Measurements from ENCODE around the gene SBF2. TPM values are rescaled to one million over a fixed set of nuclear protein-coding genes. Genes with fewer than 3 reads are reported as not detected.

Gene SBF2
- total RNA-seq, 1 experiment from 2014 or later, result 30.2 TPM

- no peak overlapping the region for H3K4ac ChIP-seq (ENCODE audit: low read depth, low read length)
- H4K20me1 ChIP-seq (ENCODE audit: control insufficient read depth, insufficient read depth, insufficient read length), result no peaks in the 10 kb centered on the region
- Mint-ChIP-seq H3K36me3 (ENCODE audit: insufficient read depth in 1 of 3, low read depth in 3 of 3) (peaks cover 0 to 3% (median 1%) of the 10 kb centered on the region in 3 experiments; a peak in 3 of 7 replicates), H3K9me3 (no peaks in the 10 kb centered on the region; a peak in 1 of 5 replicates), H3K27ac (peak overlapping the region; percentile 47 to 81 (median 74); a peak in 5 of 7 replicates), H3K27me3 (ENCODE audit: low read depth) (no peaks in the 10 kb centered on the region), H3K4me1 (peaks cover 19 to 27% of the 10 kb centered on the region in 2 experiments), H3K4me3 (no peak overlapping the region)
- no peak overlapping the region for H3T11ph ChIP-seq (ENCODE audit: low read length)
- no peak overlapping the region for H2BK120ac ChIP-seq (ENCODE audit: low read depth, low read length, poor library complexity, severe bottlenecking)
- H2BK5ac ChIP-seq (ENCODE audit: insufficient read length, low read length), result no peak overlapping the region
- H3K9ac ChIP-seq (ENCODE audit: extremely low read depth, insufficient read length, low read length), result no peak overlapping the region
- no peaks in the 10 kb centered on the region for H3K23me2 ChIP-seq (ENCODE audit: insufficient read length, low read depth, low read length, poor library complexity, severe bottlenecking)
- no peak overlapping the region for H3K14ac ChIP-seq (ENCODE audit: insufficient read depth, low read length)
- no peak overlapping the region for H4K8ac ChIP-seq (replicated peaks; ENCODE audit: insufficient read length, low read depth, low read length)
- H3K23ac ChIP-seq (ENCODE audit: insufficient read length, low read depth, low read length), result no peak overlapping the region
- H4K5ac ChIP-seq (ENCODE audit: insufficient read length, low read depth, low read length), result no peak overlapping the region
- H3K4me2 ChIP-seq (ENCODE audit: insufficient read depth, insufficient read length, low read length), result no peak overlapping the region
- no peak for TF ChIP-seq CTCF (conservative IDR thresholded peaks at IDR 0.05)
- no peak overlapping the region for H3K56ac ChIP-seq (ENCODE audit: insufficient read length, low read depth, low read length)
- H3K79me1 ChIP-seq (ENCODE audit: insufficient read depth, low read depth, low read length, poor library complexity, severe bottlenecking), result no peaks in the 10 kb centered on the region
- H3K9me3 ChIP-seq (ENCODE audit: control insufficient read depth, low read depth, low read length), result no peaks in the 10 kb centered on the region
- H2BK20ac ChIP-seq (ENCODE audit: low read depth, low read length, poor library complexity, severe bottlenecking), result no peak overlapping the region
- no peak for DNase-seq
- H2AFZ ChIP-seq (ENCODE audit: low read length), result no peak overlapping the region
- H3K27me3 ChIP-seq (ENCODE audit: insufficient read depth, low read length), result no peaks in the 10 kb centered on the region
- H3K27ac ChIP-seq (ENCODE audit: insufficient read length, low read depth, low read length), result no peak overlapping the region
- H4K91ac ChIP-seq (ENCODE audit: insufficient read length, low read depth, low read length), result no peak overlapping the region
- H3K4me1 ChIP-seq (ENCODE audit: insufficient read depth, low read length), result peaks cover 4% of the 10 kb centered on the region; the same call in 1 of the 2 replicates
- no peak overlapping the region for H2BK15ac ChIP-seq (ENCODE audit: low read depth, low read length)
- H3K18ac ChIP-seq (ENCODE audit: insufficient read length, low read depth, low read length), result no peak overlapping the region
- H2AK5ac ChIP-seq (ENCODE audit: insufficient read length, low read length), result no peak overlapping the region
- peaks cover 7% of the 10 kb centered on the region; the same call in 1 of the 2 replicates for H3K79me2 ChIP-seq (ENCODE audit: insufficient read depth, low read length)
- WGBS (ENCODE audit: extremely low coverage, insufficient read length, low lambda C conversion rate), result no CpG with 5 or more reads among the region's 4 CpGs
- H2BK12ac ChIP-seq (ENCODE audit: insufficient read length, low read depth, low read length), result no peak overlapping the region
Observed at GRCh38 chr11:10285148-10285802, 8.7 kb downstream of the SBF2 start.

Measured in H9 (cell line).